NB4 (cell line): ENCODE results near the gene RBBP8.
"Not testable (repeated sequence)": the region's sequence is repeated elsewhere in the genome, so short reads cannot be mapped to it uniquely, and the experiment has no call there.

Source experiments
- DNase-seq: peaks from one replicate; pipeline ENCODE4 v3.0.0; 2010; ENCODE audit warnings: low read depth
- H3K4me3 ChIP-seq: one replicate; pipeline ENCODE4 v1.5.1; 2011; ENCODE audit warnings: mild to moderate bottlenecking, low read depth, low read length, moderate library complexity
- MAX ChIP-seq: IDR thresholded peaks from 2 replicates; pipeline ENCODE4 v1.6.1; 2011; ENCODE audit warnings: low read depth, low read length
- MYC ChIP-seq: IDR thresholded peaks from 2 replicates; pipeline ENCODE4 v1.6.1; 2011; ENCODE audit warnings: low read depth, low read length
- POLR2A ChIP-seq: IDR thresholded peaks from 2 replicates; pipeline ENCODE4 v1.6.1; 2011; ENCODE audit warnings: mild to moderate bottlenecking; ENCODE audit not compliant: insufficient read length; ENCODE audit errors: extremely low read depth
- TF ChIP-seq, protein P1 (sequence below): IDR thresholded peaks from one replicate; pipeline ENCODE4 v1.5.1; 2012; ENCODE audit warnings: low read depth, low read length

RBBP8 gene

DNA sequence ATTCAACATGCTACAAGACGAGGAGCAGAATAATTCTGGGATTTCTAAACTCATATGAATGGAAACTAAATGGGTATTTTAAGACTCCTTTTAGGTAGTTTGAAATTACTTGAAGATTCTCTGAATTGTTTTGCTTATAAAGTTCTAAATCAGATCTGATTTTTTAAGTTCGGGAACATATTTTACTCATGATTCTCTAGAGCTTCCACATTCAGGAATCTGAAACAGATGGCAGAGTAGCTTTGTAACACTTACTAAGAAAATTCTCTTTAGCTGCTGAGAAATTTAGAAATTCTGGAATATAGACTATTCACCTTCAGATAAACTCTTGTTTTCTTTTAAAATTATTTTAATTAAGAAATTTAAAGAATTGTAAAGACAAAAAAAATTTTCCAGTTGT, 13.7 kb downstream of the RBBP8 start:
- DNase-seq, result no peak
- TF ChIP-seq POLR2A (no peak), MYC (no peak), MAX (no peak)
- TF ChIP-seq, protein P1, sequence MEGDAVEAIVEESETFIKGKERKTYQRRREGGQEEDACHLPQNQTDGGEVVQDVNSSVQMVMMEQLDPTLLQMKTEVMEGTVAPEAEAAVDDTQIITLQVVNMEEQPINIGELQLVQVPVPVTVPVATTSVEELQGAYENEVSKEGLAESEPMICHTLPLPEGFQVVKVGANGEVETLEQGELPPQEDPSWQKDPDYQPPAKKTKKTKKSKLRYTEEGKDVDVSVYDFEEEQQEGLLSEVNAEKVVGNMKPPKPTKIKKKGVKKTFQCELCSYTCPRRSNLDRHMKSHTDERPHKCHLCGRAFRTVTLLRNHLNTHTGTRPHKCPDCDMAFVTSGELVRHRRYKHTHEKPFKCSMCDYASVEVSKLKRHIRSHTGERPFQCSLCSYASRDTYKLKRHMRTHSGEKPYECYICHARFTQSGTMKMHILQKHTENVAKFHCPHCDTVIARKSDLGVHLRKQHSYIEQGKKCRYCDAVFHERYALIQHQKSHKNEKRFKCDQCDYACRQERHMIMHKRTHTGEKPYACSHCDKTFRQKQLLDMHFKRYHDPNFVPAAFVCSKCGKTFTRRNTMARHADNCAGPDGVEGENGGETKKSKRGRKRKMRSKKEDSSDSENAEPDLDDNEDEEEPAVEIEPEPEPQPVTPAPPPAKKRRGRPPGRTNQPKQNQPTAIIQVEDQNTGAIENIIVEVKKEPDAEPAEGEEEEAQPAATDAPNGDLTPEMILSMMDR, result no peak

GRCh38 chr18:22951823-22952222, 18.7 kb downstream of the RBBP8 start:
- no peak overlapping the region for H3K4me3 ChIP-seq
- TF ChIP-seq POLR2A, result no peak
- TF ChIP-seq, protein P1, result no peak
- no peak for TF ChIP-seq MYC
- no peak for TF ChIP-seq MAX
- DNase-seq, result no peak

More for the DNA sequence above, 13.7 kb downstream of the RBBP8 start:
- no peak overlapping the region for H3K4me3 ChIP-seq

- TF ChIP-seq POLR2A (no peak), MAX (no peak), MYC (no peak)
- TF ChIP-seq, protein P1, result no peak
- DNase-seq, result no peak
- H3K4me3 ChIP-seq, result no peak overlapping the region
Measured at GRCh38 chr18:22952525-22952924, 19.4 kb downstream of the RBBP8 start.

GRCh38 chr18:22953982-22954381, 20.9 kb downstream of the RBBP8 start:
- H3K4me3 ChIP-seq, DNase-seq: not testable (repeated sequence)

- TF ChIP-seq, protein P1, result no peak
- TF ChIP-seq MAX (no peak), MYC (no peak), POLR2A (no peak)
Measured at GRCh38 chr18:22956226-22956625, 23.1 kb downstream of the RBBP8 start.

GRCh38 chr18:22961156-22961555, 28.0 kb downstream of the RBBP8 start:
- TF ChIP-seq POLR2A (no peak), MYC (no peak)
- no peak overlapping the region for H3K4me3 ChIP-seq
- DNase-seq, result no peak

More at GRCh38 chr18:22956226-22956625, 23.1 kb downstream of the RBBP8 start:
- H3K4me3 ChIP-seq, result no peak overlapping the region
- DNase-seq, result no peak

- TF ChIP-seq, protein P1, result no peak
- no peak for TF ChIP-seq MYC
- no peak for TF ChIP-seq POLR2A
- no peak overlapping the region for H3K4me3 ChIP-seq
- DNase-seq, result no peak
Measured at GRCh38 chr18:22962004-22962403, 28.9 kb downstream of the RBBP8 start.
